Parathyroid adenoma (tissue), 2 donors: Measurements from ENCODE around the gene ALCAM.
A peak's percentile ranks its signal among the peaks of the same experiment; 100 is the strongest.

ENCODE experiments used
- H2AFZ ChIP-seq: fragments of 300-600 bp; sonication (generic); one replicate; pipeline ENCODE4 v1.7.0; 2017; ENCODE audit warnings: antibody characterized with exemption, mild to moderate bottlenecking
- H3K27ac ChIP-seq: fragments of 300-600 bp; sonication (generic); one replicate; pipeline ENCODE4 v1.7.0; 2017
- H3K27me3 ChIP-seq: fragments of 300-600 bp; sonication (generic); one replicate; pipeline ENCODE4 v1.7.0; 2017; ENCODE audit warnings: low read length; ENCODE audit not compliant: control insufficient read depth, insufficient read depth
- H3K36me3 ChIP-seq: fragments of 300-600 bp; sonication (generic); one replicate; pipeline ENCODE4 v1.7.0; 2017; ENCODE audit warnings: low read length; ENCODE audit not compliant: control insufficient read depth, insufficient read depth
- H3K4me1 ChIP-seq: fragments of 300-600 bp; sonication (generic); one replicate; pipeline ENCODE4 v1.7.0; 2017; ENCODE audit warnings: control low read depth
- H3K4me2 ChIP-seq: fragments of 300-600 bp; sonication (generic); one replicate; pipeline ENCODE4 v1.7.0; 2017; ENCODE audit warnings: low read length
- H3K4me3 ChIP-seq: fragments of 300-600 bp; sonication (generic); one replicate; pipeline ENCODE4 v1.7.0; 2017; ENCODE audit warnings: low read depth, low read length
- H3K79me2 ChIP-seq: fragments of 300-600 bp; sonication (generic); one replicate; pipeline ENCODE4 v1.7.0; 2017; ENCODE audit warnings: control low read depth
- H3K9ac ChIP-seq: fragments of 300-600 bp; sonication (generic); one replicate; pipeline ENCODE4 v1.7.0; 2017; ENCODE audit warnings: mild to moderate bottlenecking
- H3K9me3 ChIP-seq: fragments of 300-600 bp; sonication (generic); one replicate; pipeline ENCODE4 v1.7.0; 2017; ENCODE audit warnings: low read length; ENCODE audit not compliant: control insufficient read depth
- TF ChIP-seq, protein P1 (sequence below): fragments of 300-600 bp; sonication (generic); IDR thresholded peaks from one replicate; pipeline ENCODE4 v1.7.0; 2017; ENCODE audit warnings: antibody characterized with exemption, mild to moderate bottlenecking
- donor health status: primary hyperparathyroidism.

ALCAM gene

DNA sequence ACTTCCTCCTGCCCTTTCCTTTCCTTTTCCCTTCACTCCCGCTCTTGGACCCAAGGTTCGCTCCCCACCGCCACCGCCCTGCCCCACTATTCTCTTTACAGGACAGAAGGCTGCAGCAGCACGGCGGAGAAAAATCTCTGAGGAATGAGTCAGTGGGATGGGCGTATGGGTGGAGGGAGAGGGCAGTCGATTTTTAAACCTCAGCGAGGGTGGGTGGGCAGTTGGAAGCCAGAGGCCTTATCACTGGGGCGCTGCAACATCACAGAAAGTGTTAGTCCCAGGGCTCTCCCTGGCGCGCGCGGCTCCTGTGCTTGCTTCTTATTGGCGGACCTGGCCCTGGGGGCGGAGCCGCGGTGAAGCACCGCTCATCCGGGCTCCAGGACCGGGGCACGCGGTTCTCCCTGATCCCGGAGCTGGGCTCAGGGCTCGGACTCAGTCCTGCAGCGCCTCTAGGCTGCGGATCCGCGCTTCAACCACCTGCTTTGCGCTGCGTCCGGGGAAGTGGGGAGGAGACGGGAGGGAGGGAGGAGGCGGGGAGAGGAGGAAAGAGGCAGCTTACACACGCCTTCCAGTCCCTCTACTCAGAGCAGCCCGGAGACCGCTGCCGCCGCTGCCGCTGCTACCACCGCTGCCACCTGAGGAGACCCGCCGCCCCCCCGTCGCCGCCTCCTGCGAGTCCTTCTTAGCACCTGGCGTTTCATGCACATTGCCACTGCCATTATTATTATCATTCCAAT is at the start of gene ALCAM:
Gene ALCAM (plus strand): TSS at position 584 of the 737 bp plus-strand sequence.
- Histone ChIP-seq H3K4me3 (peak within 1 kb of the TSS; percentile 78), H3K4me2 (peak within 1 kb of the TSS; percentile 94), H3K36me3 (no peaks in the 10 kb centered on the region), H3K4me1 (no peaks in the 10 kb centered on the region), H3K9ac (peak within 1 kb of the TSS; percentile 83), H3K27ac (peak within 1 kb of the TSS; percentile 92), H3K9me3 (no peaks in the 10 kb centered on the region), H3K79me2 (peaks cover 18% of the 10 kb centered on the region), H2AFZ (peak within 1 kb of the TSS; percentile 94), H3K27me3 (no peaks in the 10 kb centered on the region)
- TF ChIP-seq, protein P1, sequence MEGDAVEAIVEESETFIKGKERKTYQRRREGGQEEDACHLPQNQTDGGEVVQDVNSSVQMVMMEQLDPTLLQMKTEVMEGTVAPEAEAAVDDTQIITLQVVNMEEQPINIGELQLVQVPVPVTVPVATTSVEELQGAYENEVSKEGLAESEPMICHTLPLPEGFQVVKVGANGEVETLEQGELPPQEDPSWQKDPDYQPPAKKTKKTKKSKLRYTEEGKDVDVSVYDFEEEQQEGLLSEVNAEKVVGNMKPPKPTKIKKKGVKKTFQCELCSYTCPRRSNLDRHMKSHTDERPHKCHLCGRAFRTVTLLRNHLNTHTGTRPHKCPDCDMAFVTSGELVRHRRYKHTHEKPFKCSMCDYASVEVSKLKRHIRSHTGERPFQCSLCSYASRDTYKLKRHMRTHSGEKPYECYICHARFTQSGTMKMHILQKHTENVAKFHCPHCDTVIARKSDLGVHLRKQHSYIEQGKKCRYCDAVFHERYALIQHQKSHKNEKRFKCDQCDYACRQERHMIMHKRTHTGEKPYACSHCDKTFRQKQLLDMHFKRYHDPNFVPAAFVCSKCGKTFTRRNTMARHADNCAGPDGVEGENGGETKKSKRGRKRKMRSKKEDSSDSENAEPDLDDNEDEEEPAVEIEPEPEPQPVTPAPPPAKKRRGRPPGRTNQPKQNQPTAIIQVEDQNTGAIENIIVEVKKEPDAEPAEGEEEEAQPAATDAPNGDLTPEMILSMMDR, result peak; percentile 84

DNA sequence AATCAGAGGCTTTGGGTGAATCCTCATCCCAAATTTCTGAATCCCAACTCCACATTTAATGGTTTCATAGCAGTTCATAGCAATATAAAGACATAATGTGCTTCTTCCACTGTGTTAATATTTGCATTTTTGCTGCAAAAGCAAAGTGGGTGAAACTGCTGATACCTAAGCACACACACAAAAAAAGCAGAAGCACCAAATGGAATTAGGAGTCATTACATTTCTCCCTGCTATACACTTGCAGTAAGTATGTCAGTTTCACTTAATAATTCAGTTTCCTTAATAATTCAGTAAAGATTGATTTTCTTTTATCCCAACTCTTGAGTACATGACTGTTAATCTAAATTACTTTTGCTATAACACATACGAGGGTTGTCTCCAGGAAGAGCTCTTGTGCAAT is 48.9 kb upstream of the ALCAM start:
- Histone ChIP-seq H3K9me3 (no peaks in the 10 kb centered on the region), H2AFZ (no peak overlapping the region), H3K36me3 (no peaks in the 10 kb centered on the region), H3K4me2 (no peak overlapping the region), H3K9ac (no peak overlapping the region), H3K79me2 (no peaks in the 10 kb centered on the region), H3K27me3 (no peaks in the 10 kb centered on the region), H3K4me1 (no peaks in the 10 kb centered on the region), H3K4me3 (no peak overlapping the region), H3K27ac (no peak overlapping the region)
- TF ChIP-seq, protein P1, result no peak

DNA sequence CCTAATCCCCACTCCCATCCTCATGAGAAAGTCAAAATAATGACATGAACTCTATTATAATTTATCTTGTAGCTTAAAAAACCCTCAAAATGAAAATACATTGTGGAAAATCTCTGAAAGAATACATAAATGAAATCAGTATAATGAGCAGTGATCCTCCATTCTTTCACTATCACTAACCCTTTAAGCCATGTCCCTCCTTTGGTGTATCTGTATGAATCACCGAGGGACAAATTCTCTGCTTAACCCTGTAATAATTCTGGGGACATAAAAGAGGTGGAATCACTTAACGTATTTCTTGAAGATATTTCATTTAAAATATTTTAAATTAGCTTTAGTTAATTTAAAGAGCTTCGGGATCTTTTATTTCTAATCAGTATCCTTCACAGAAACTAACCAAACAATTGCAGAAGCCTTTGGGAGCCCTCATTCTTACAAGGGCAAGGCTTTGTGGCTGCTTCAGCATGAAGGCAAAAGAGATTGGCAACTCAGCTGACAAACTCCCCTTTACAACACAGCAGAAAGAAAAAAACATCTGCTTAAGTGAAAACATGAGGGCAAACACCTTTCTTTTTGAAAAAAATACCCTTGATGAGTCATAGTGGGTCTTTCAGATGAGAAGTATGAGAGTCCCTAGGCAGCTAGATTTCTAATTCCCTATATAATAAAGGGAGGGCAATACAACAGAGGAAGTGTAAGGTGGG is 44.0 kb upstream of the ALCAM start:
- TF ChIP-seq, protein P1, result no peak
- Histone ChIP-seq H3K9ac (no peak overlapping the region), H2AFZ (no peak overlapping the region), H3K27ac (no peak overlapping the region), H3K79me2 (no peaks in the 10 kb centered on the region), H3K36me3 (no peaks in the 10 kb centered on the region), H3K4me1 (no peaks in the 10 kb centered on the region), H3K4me2 (no peak overlapping the region), H3K27me3 (no peaks in the 10 kb centered on the region), H3K9me3 (no peaks in the 10 kb centered on the region), H3K4me3 (no peak overlapping the region)

DNA sequence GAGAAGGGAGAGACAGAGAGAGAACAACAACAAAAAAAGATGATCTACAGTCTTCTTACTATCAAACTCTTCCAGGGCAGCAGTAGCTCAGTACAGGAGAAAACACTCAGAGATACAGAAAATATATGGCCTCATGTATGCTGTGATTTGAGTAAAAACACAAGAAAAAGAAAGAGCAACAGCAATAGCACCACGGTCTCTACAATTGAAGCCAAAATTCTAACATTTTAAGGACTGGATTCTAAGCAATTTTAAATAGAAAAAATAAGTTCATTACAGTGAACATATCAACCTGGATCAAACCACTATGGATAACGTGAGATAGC is 43.5 kb upstream of the ALCAM start:
- no peaks in the 10 kb centered on the region for H3K4me1 ChIP-seq
- H3K9me3 ChIP-seq, result no peaks in the 10 kb centered on the region
- no peak overlapping the region for H3K4me2 ChIP-seq
- no peak overlapping the region for H2AFZ ChIP-seq
- no peak overlapping the region for H3K4me3 ChIP-seq
- no peaks in the 10 kb centered on the region for H3K27me3 ChIP-seq
- no peaks in the 10 kb centered on the region for H3K79me2 ChIP-seq
- TF ChIP-seq, protein P1, result no peak
- H3K9ac ChIP-seq, result no peak overlapping the region
- no peak overlapping the region for H3K27ac ChIP-seq
- H3K36me3 ChIP-seq, result no peaks in the 10 kb centered on the region
